ENCODE data around the gene EFCAB9.
"Not testable (repeated sequence)": the region's sequence is repeated elsewhere in the genome, so short reads cannot be mapped to it uniquely, and the experiment has no call there.

Gene EFCAB9

DNA sequence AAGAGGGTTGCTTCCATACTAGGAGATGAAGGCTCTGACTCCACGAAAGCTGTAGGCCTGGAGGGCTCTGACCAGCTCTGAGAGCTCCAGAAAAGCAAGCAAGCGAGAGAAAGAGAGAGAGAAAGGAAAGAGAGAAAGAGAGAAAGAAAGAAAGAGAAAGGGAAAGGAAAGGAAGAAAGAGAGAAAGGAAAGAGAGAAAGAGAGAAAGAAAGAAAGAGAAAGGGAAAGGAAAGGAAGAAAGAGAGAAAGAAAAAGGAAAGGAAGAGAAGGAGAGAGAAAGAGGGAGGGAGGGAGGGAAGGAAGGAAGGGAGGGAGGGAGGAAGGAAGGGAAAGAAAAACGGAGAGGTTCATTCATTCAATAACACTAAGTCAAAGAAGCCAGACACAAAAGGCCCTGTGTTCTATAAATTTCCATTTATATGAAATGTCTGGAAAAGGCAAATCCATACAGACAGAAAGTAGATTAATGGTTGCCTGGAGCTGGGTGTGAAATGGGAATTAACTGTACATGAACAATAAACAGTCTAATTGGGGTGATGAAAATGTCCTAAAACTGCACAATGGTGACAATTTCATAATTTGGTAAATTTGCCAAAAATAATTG, 4.2 kb upstream of the EFCAB9 start:
- Histone ChIP-seq H2BK120ac (ENCODE audit: low read depth, low read length) (no peak overlapping the region), H3K56ac (ENCODE audit: low read length) (peak overlapping the region; percentile 65), H3K79me2 (ENCODE audit: control insufficient read depth, insufficient read depth, low read length) (peaks cover 4% of the 10 kb centered on the region), H3K4me3 (ENCODE audit: low read length) (no peak overlapping the region), H3K27me3 (ENCODE audit: insufficient read depth, low read length, poor library complexity) (no peaks in the 10 kb centered on the region), H3K27ac (ENCODE audit: low read depth, low read length) (no peak overlapping the region), H3K18ac (ENCODE audit: low read length) (no peak overlapping the region), H3K79me1 (ENCODE audit: low read length) (peaks cover 6% of the 10 kb centered on the region), H2BK5ac (ENCODE audit: low read length) (no peak overlapping the region), H3K4me2 (ENCODE audit: low read length) (peak overlapping the region; percentile 59), H3K4me1 (ENCODE audit: control insufficient read depth, low read depth, low read length) (peaks cover 2% of the 10 kb centered on the region), H3K23ac (ENCODE audit: low read length) (no peak overlapping the region), H2AK5ac (ENCODE audit: low read length) (no peak overlapping the region), H2BK15ac (replicated peaks; ENCODE audit: low read depth) (no peak overlapping the region), H4K5ac (ENCODE audit: low read length) (no peak overlapping the region), H3K4ac (ENCODE audit: low read depth, low read length) (no peak overlapping the region), H3K36me3 (ENCODE audit: control insufficient read depth, insufficient read depth, low read length) (no peaks in the 10 kb centered on the region), H3K9ac (ENCODE audit: low read length) (peak overlapping the region; percentile 35), H4K8ac (ENCODE audit: low read depth, low read length) (no peak overlapping the region)
- no CpG with 5 or more reads among the region's 3 CpGs for WGBS (ENCODE audit: extremely low coverage, insufficient coverage, low lambda C conversion rate)
- DNase-seq: no peak

DNA sequence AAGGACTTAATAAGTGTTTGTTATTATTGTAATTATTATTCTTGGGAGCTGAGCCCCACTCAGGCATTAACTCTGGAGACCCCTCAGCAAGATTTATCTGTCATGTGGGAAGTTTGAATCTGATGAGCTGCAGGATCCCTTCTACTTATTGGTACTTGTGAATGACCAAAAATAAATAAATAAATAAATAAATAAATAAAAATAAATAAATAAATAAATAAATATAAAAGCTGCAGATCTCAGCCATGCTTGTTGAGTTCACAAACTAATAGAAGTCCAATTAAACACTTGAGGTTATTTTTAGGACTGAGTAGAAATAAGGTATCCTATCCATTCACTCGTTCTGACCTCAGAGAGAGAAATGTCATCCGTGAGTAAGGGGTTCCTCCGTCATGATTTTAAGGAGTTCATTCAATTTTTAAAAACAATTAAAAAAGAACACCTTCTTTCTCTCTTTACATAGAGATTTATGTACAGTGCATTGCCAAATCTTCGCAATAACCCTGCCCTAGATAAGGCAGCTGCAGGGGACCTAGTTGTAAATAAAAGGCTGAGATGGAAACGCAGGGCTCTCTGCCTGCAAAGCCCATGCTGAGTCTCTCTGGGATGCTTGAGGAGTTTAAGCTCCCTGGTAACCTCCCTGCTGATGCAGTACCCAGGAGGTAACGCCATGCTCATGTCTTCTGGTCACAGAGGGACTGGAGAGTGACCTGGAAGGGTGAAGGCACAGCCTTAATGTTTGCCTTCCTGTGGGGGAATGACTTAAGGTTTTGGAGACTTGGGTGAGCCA, 1.2 kb downstream of the EFCAB9 start:
- Histone ChIP-seq H2AK5ac (ENCODE audit: low read length) (no peak overlapping the region), H3K9ac (ENCODE audit: low read length) (no peak overlapping the region), H3K4me3 (ENCODE audit: low read length) (no peak overlapping the region), H3K36me3 (ENCODE audit: control insufficient read depth, insufficient read depth, low read length) (peaks cover 2% of the 10 kb centered on the region), H3K23ac (ENCODE audit: low read length) (no peak overlapping the region), H3K79me1 (ENCODE audit: low read length) (no peaks in the 10 kb centered on the region), H3K79me2 (ENCODE audit: control insufficient read depth, insufficient read depth, low read length) (no peaks in the 10 kb centered on the region), H3K4me2 (ENCODE audit: low read length) (no peak overlapping the region), H3K4me1 (ENCODE audit: control insufficient read depth, low read depth, low read length) (no peaks in the 10 kb centered on the region), H3K56ac (ENCODE audit: low read length) (no peak overlapping the region), H3K27me3 (ENCODE audit: insufficient read depth, low read length, poor library complexity) (no peaks in the 10 kb centered on the region), H2BK120ac (ENCODE audit: low read depth, low read length) (no peak overlapping the region), H2BK15ac (replicated peaks; ENCODE audit: low read depth) (no peak overlapping the region), H2BK5ac (ENCODE audit: low read length) (no peak overlapping the region), H4K8ac (ENCODE audit: low read depth, low read length) (no peak overlapping the region), H4K5ac (ENCODE audit: low read length) (no peak overlapping the region), H3K4ac (ENCODE audit: low read depth, low read length) (no peak overlapping the region), H3K18ac (ENCODE audit: low read length) (no peak overlapping the region), H3K27ac (ENCODE audit: low read depth, low read length) (no peak overlapping the region)
- no peak for DNase-seq
- no CpG with 5 or more reads among the region's 6 CpGs for WGBS (ENCODE audit: extremely low coverage, insufficient coverage, low lambda C conversion rate)

- not testable (repeated sequence) for H3K23ac ChIP-seq (ENCODE audit: low read length); H3K4ac ChIP-seq (ENCODE audit: low read depth, low read length); H3K4me3 ChIP-seq (ENCODE audit: low read length); H4K8ac ChIP-seq (ENCODE audit: low read depth, low read length); H3K36me3 ChIP-seq (ENCODE audit: control insufficient read depth, insufficient read depth, low read length); H3K4me2 ChIP-seq (ENCODE audit: low read length); H2BK5ac ChIP-seq (ENCODE audit: low read length); H3K79me1 ChIP-seq (ENCODE audit: low read length); H3K4me1 ChIP-seq (ENCODE audit: control insufficient read depth, low read depth, low read length); H2BK15ac ChIP-seq (replicated peaks; ENCODE audit: low read depth); H3K27ac ChIP-seq (ENCODE audit: low read depth, low read length); DNase-seq; H3K9ac ChIP-seq (ENCODE audit: low read length); H2BK120ac ChIP-seq (ENCODE audit: low read depth, low read length); H3K79me2 ChIP-seq (ENCODE audit: control insufficient read depth, insufficient read depth, low read length); H3K27me3 ChIP-seq (ENCODE audit: insufficient read depth, low read length, poor library complexity); H2AK5ac ChIP-seq (ENCODE audit: low read length); H3K56ac ChIP-seq (ENCODE audit: low read length); H4K5ac ChIP-seq (ENCODE audit: low read length); H3K18ac ChIP-seq (ENCODE audit: low read length)
- no CpG with 5 or more reads among the region's 4 CpGs for WGBS (ENCODE audit: extremely low coverage, insufficient coverage, low lambda C conversion rate)
These were observed 3.8 kb downstream of the EFCAB9 start for GRCh38 chr5:172197775-172198174.

DNA sequence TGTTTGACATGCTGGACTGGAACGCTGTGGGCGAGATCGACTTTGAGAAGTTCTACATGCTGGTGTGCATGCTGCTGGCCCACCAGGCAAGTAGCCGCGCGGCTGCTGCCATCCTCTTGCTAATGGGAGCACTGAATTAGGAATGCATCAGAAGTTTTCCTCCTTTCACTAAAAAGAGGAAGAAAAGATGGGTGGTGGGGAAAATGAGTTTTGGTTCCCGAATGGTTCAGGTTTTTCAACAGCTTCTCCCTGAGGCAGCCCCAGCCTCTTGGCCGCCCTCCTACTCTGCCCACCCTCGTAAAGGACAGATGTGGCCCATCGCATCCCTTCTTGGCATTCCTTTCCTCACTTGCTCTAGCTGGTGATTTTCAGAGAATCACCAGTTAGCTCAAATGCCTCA, 5.5 kb downstream of the EFCAB9 start:
- Histone ChIP-seq H4K8ac (ENCODE audit: low read depth, low read length) (no peak overlapping the region), H3K9ac (ENCODE audit: low read length) (no peak overlapping the region), H3K18ac (ENCODE audit: low read length) (no peak overlapping the region), H3K4ac (ENCODE audit: low read depth, low read length) (no peak overlapping the region), H3K23ac (ENCODE audit: low read length) (no peak overlapping the region), H3K27ac (ENCODE audit: low read depth, low read length) (no peak overlapping the region), H3K79me2 (ENCODE audit: control insufficient read depth, insufficient read depth, low read length) (no peaks in the 10 kb centered on the region), H3K4me2 (ENCODE audit: low read length) (no peak overlapping the region), H3K27me3 (ENCODE audit: insufficient read depth, low read length, poor library complexity) (no peaks in the 10 kb centered on the region), H3K4me1 (ENCODE audit: control insufficient read depth, low read depth, low read length) (no peaks in the 10 kb centered on the region), H2BK5ac (ENCODE audit: low read length) (no peak overlapping the region), H3K4me3 (ENCODE audit: low read length) (no peak overlapping the region), H4K5ac (ENCODE audit: low read length) (no peak overlapping the region), H2AK5ac (ENCODE audit: low read length) (no peak overlapping the region), H3K36me3 (ENCODE audit: control insufficient read depth, insufficient read depth, low read length) (peaks cover 2% of the 10 kb centered on the region), H3K56ac (ENCODE audit: low read length) (no peak overlapping the region), H2BK15ac (replicated peaks; ENCODE audit: low read depth) (no peak overlapping the region), H3K79me1 (ENCODE audit: low read length) (no peaks in the 10 kb centered on the region), H2BK120ac (ENCODE audit: low read depth, low read length) (no peak overlapping the region)
- no peak for DNase-seq
- WGBS (ENCODE audit: extremely low coverage, insufficient coverage, low lambda C conversion rate): no CpG with 5 or more reads among the region's 10 CpGs

DNA sequence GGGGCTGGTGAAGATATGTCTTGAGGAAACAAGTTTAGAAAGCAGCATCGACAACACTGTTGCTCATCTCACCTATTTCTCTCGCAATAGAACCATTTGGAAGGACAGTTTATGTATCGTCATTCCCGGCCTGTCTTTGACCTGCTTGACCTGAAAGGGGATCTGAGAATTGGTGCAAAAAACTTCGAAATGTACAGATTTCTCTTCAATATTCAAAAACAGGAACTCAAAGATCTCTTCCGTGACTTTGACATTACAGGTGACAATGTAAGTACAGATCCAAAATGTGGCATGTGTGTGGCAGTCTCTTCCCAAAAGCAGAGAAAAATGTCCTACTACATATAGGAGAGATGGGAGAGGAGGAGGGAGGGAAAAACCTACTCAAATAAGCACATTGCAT, 6.5 kb downstream of the EFCAB9 start:
- Histone ChIP-seq H3K36me3 (ENCODE audit: control insufficient read depth, insufficient read depth, low read length) (peaks cover 2% of the 10 kb centered on the region), H4K5ac (ENCODE audit: low read length) (no peak overlapping the region), H4K8ac (ENCODE audit: low read depth, low read length) (no peak overlapping the region), H3K4me3 (ENCODE audit: low read length) (no peak overlapping the region), H3K23ac (ENCODE audit: low read length) (no peak overlapping the region), H3K79me1 (ENCODE audit: low read length) (no peaks in the 10 kb centered on the region), H2BK120ac (ENCODE audit: low read depth, low read length) (no peak overlapping the region), H2AK5ac (ENCODE audit: low read length) (no peak overlapping the region), H3K4ac (ENCODE audit: low read depth, low read length) (no peak overlapping the region), H3K56ac (ENCODE audit: low read length) (no peak overlapping the region), H3K27me3 (ENCODE audit: insufficient read depth, low read length, poor library complexity) (no peaks in the 10 kb centered on the region), H2BK15ac (replicated peaks; ENCODE audit: low read depth) (no peak overlapping the region), H2BK5ac (ENCODE audit: low read length) (no peak overlapping the region), H3K9ac (ENCODE audit: low read length) (no peak overlapping the region), H3K27ac (ENCODE audit: low read depth, low read length) (no peak overlapping the region), H3K4me1 (ENCODE audit: control insufficient read depth, low read depth, low read length) (no peaks in the 10 kb centered on the region), H3K4me2 (ENCODE audit: low read length) (no peak overlapping the region), H3K18ac (ENCODE audit: low read length) (no peak overlapping the region), H3K79me2 (ENCODE audit: control insufficient read depth, insufficient read depth, low read length) (no peaks in the 10 kb centered on the region)
- no peak for DNase-seq
- no CpG with 5 or more reads among the region's 6 CpGs for WGBS (ENCODE audit: extremely low coverage, insufficient coverage, low lambda C conversion rate)

All from mesendoderm (in vitro differentiated cells).